H1 (cell line): Measurements from ENCODE around the gene CD164L2. TPM values are rescaled to one million over a fixed set of nuclear protein-coding genes. Genes with fewer than 3 reads are reported as not detected.
"Not testable (repeated sequence)": the region's sequence is repeated elsewhere in the genome, so short reads cannot be mapped to it uniquely, and the experiment has no call there.

Source experiments
- CTCF ChIA-PET: fragments of 300-600 bp; sonication (Branson Sonifier 250); formaldehyde crosslinking; loops from one replicate; lab custom pipeline; 2021; ENCODE audit not compliant: partially characterized antibody; lab: Charles Lee
- POLR2A ChIA-PET: fragments of 300-600 bp; sonication (Branson Sonifier 250); formaldehyde crosslinking; loops from one replicate; lab custom pipeline; 2021; ENCODE audit warnings: inconsistent platforms; ENCODE audit not compliant: partially characterized antibody; lab: Charles Lee
- DNase-seq, 2 experiments: peaks; one replicate each; pipeline versions ENCODE4 v3.0.0 to v3.0.0-alpha.2; 2010 to 2022; ENCODE audit warnings: low spot score in 2 of 2, low read depth in 1 of 2, mixed read lengths in 1 of 2
- FAIRE-seq: peaks from 2 replicates; lab custom pipeline; 2011; peaks lifted over from hg19 to GRCh38; lab: Jason Lieb, UNC
- H2AFZ ChIP-seq: 2 replicates; pipeline ENCODE4 v1.8.1; 2012; ENCODE audit warnings: low read length, inconsistent platforms
- H2AK5ac ChIP-seq: 2 replicates; pipeline ENCODE4 v1.6.1; 2013; ENCODE audit warnings: low read depth, low read length
- H2BK120ac ChIP-seq: replicated peaks from 2 replicates; pipeline ENCODE3; 2013; ENCODE audit warnings: low read depth, low read length, inconsistent platforms
- H2BK12ac ChIP-seq: 2 replicates; pipeline ENCODE4 v1.6.1; 2013; ENCODE audit warnings: low read depth, low read length
- H2BK15ac ChIP-seq: 2 replicates; pipeline ENCODE4 v1.6.1; 2013; ENCODE audit warnings: low read length
- H2BK20ac ChIP-seq: 2 replicates; pipeline ENCODE4 v1.6.1; 2013; ENCODE audit warnings: low read length
- H2BK5ac ChIP-seq: 2 replicates; pipeline ENCODE4 v1.6.1; 2013; ENCODE audit warnings: low read depth, low read length
- H3K14ac ChIP-seq: 2 replicates; pipeline ENCODE4 v1.6.1; 2013; ENCODE audit warnings: inconsistent platforms; ENCODE audit not compliant: insufficient read length
- H3K18ac ChIP-seq: 2 replicates; pipeline ENCODE4 v1.6.1; 2013; ENCODE audit warnings: low read length; ENCODE audit errors: extremely low read depth
- H3K23ac ChIP-seq: 2 replicates; pipeline ENCODE4 v1.6.1; 2013; ENCODE audit warnings: inconsistent platforms; ENCODE audit not compliant: insufficient read length
- H3K23me2 ChIP-seq: 2 replicates; pipeline ENCODE4 v1.6.1; 2013; ENCODE audit warnings: low read depth, low read length
- H3K27ac ChIP-seq: 2 replicates; pipeline ENCODE4 v1.6.1; 2011; ENCODE audit warnings: low read depth, low read length, inconsistent platforms
- H3K27me3 ChIP-seq, 4 experiments: replicated peaks in 1 of 4; 1 replicate in 1 of 4; 2 replicates in 3 of 4; pipeline versions ENCODE4 v1.6.1 to v1.8.1; 2011 to 2013; ENCODE audit warnings: low read length in 3 of 4, mild to moderate bottlenecking in 3 of 4, inconsistent platforms in 2 of 4, mixed read lengths in 2 of 4, moderate library complexity in 1 of 4; ENCODE audit not compliant: control insufficient read depth in 3 of 4, insufficient read depth in 3 of 4; ENCODE audit errors: extremely low read depth in 1 of 4
- H3K36me3 ChIP-seq, 4 experiments: 2 replicates each; pipeline versions ENCODE4 v1.6.1 to v1.8.1; 2011 to 2013; ENCODE audit warnings: mild to moderate bottlenecking in 4 of 4, low read length in 3 of 4, moderate library complexity in 2 of 4, control low read depth in 1 of 4, inconsistent platforms in 1 of 4; ENCODE audit not compliant: insufficient read depth in 4 of 4, control insufficient read depth in 2 of 4
- H3K4ac ChIP-seq: replicated peaks from 2 replicates; pipeline ENCODE3; 2013; ENCODE audit warnings: low read length, low read depth, mixed read lengths, inconsistent platforms; ENCODE audit not compliant: insufficient read length
- H3K4me1 ChIP-seq, 4 experiments: replicated peaks in 1 of 4; 1 replicate in 1 of 4; 2 replicates in 3 of 4; pipeline versions ENCODE4 v1.6.1 to v1.8.1; 2011 to 2013; ENCODE audit warnings: low read length in 3 of 4, inconsistent platforms in 2 of 4, mixed read lengths in 1 of 4; ENCODE audit not compliant: insufficient read depth in 4 of 4, control insufficient read depth in 3 of 4
- H3K4me2 ChIP-seq, 2 experiments: 2 replicates each; pipeline versions ENCODE4 v1.6.1 to v1.8.1; 2011 to 2013; ENCODE audit warnings: low read depth in 2 of 2, low read length in 2 of 2, control low read depth in 1 of 2, inconsistent platforms in 1 of 2, mild to moderate bottlenecking in 1 of 2; ENCODE audit not compliant: insufficient read depth in 1 of 2
- H3K4me3 ChIP-seq, 4 experiments: fragments of 200-600, 300-600 bp in 1 of 4; sonication (generic), shearing (Covaris generic), sonication (Bioruptor Twin) in 1 of 4; 2 replicates each; pipeline versions ENCODE4 v1.5.1 to v1.8.1; 2011 to 2016; ENCODE audit warnings: low read length in 4 of 4, low read depth in 3 of 4, control low read depth in 2 of 4, inconsistent platforms in 2 of 4, mild to moderate bottlenecking in 2 of 4, mixed read lengths in 1 of 4, moderate library complexity in 1 of 4; ENCODE audit not compliant: insufficient read depth in 2 of 4; ENCODE audit errors: extremely low read depth in 1 of 4
- H3K56ac ChIP-seq: replicated peaks from 2 replicates; pipeline ENCODE3; 2013; ENCODE audit warnings: low read depth, mild to moderate bottlenecking, mixed read lengths, low read length, inconsistent platforms; ENCODE audit not compliant: insufficient read length
- H3K79me1 ChIP-seq: 2 replicates; pipeline ENCODE4 v1.6.1; 2013; ENCODE audit warnings: low read depth, low read length, control low read depth
- H3K79me2 ChIP-seq, 2 experiments: 2 replicates each; pipeline versions ENCODE4 v1.6.1 to v1.8.1; 2012 to 2013; ENCODE audit warnings: low read length in 2 of 2, mild to moderate bottlenecking in 2 of 2, inconsistent platforms in 1 of 2; ENCODE audit not compliant: insufficient read depth in 2 of 2, control insufficient read depth in 1 of 2
- H3K9ac ChIP-seq, 4 experiments: replicated peaks in 1 of 4; 1 replicate in 1 of 4; 2 replicates in 3 of 4; pipeline versions ENCODE4 v1.6.1 to v1.8.1; 2011 to 2013; ENCODE audit warnings: low read depth in 3 of 4, low read length in 3 of 4, control low read depth in 2 of 4, mild to moderate bottlenecking in 2 of 4, moderate library complexity in 2 of 4, inconsistent platforms in 1 of 4; ENCODE audit errors: extremely low read depth in 1 of 4
- H3K9me3 ChIP-seq, 2 experiments: 2 replicates each; pipeline versions ENCODE4 v1.6.1 to v1.8.1; 2012 to 2013; ENCODE audit warnings: mild to moderate bottlenecking in 2 of 2, moderate library complexity in 2 of 2, control low read depth in 1 of 2, inconsistent platforms in 1 of 2, low read depth in 1 of 2, low read length in 1 of 2, mixed read lengths in 1 of 2; ENCODE audit not compliant: insufficient read depth in 2 of 2
- H4K20me1 ChIP-seq, 2 experiments: replicated peaks in 1 of 2; 2 replicates each; pipeline versions ENCODE3 to v1.8.1; 2011 to 2013; ENCODE audit warnings: inconsistent platforms in 2 of 2, low read length in 2 of 2, mild to moderate bottlenecking in 1 of 2; ENCODE audit not compliant: insufficient read depth in 2 of 2, control insufficient read depth in 1 of 2
- H4K5ac ChIP-seq: 2 replicates; pipeline ENCODE4 v1.6.1; 2013; ENCODE audit warnings: low read length, low read depth, mixed read lengths, inconsistent platforms; ENCODE audit not compliant: insufficient read length
- H4K8ac ChIP-seq: 2 replicates; pipeline ENCODE4 v1.8.0; 2013; ENCODE audit warnings: mild to moderate bottlenecking, moderate library complexity, low read length, inconsistent platforms; ENCODE audit not compliant: insufficient read depth; ENCODE audit errors: extremely low read depth
- H4K91ac ChIP-seq: replicated peaks from 2 replicates; pipeline ENCODE3; 2013; ENCODE audit warnings: low read length, mixed read lengths, inconsistent platforms; ENCODE audit not compliant: insufficient read length
- CTCF ChIP-seq, 3 experiments: IDR thresholded peaks; 1 replicate in 2 of 3; 2 replicates in 1 of 3; pipeline versions ENCODE4 v1.5.1 to v1.6.1; 2011; ENCODE audit warnings: low read length in 3 of 3, mild to moderate bottlenecking in 3 of 3, inconsistent platforms in 2 of 3, low read depth in 1 of 3, moderate library complexity in 1 of 3; ENCODE audit not compliant: insufficient read depth in 1 of 3; ENCODE audit errors: control extremely low read depth in 1 of 3
- HDAC2 ChIP-seq, 2 experiments: fragments of 300-600 bp in 1 of 2; sonication (generic) in 1 of 2; IDR thresholded peaks; 2 replicates each; pipeline ENCODE4 v1.6.1; 2011 to 2012; ENCODE audit warnings: low read depth in 2 of 2, low read length in 2 of 2, mild to moderate bottlenecking in 2 of 2, moderate library complexity in 2 of 2, borderline replicate concordance in 1 of 2, inconsistent platforms in 1 of 2
- JUND ChIP-seq: IDR thresholded peaks from 2 replicates; pipeline ENCODE4 v1.6.1; 2011; ENCODE audit warnings: mild to moderate bottlenecking, improper control_type of control experiment, low read length
- POLR2A ChIP-seq, 2 experiments: IDR thresholded peaks; 1 replicate in 1 of 2; 2 replicates in 1 of 2; pipeline ENCODE4 v1.6.1; 2011; ENCODE audit warnings: low read depth in 2 of 2, low read length in 2 of 2, mild to moderate bottlenecking in 2 of 2; ENCODE audit errors: control extremely low read depth in 1 of 2
- RAD21 ChIP-seq, 2 experiments: IDR thresholded peaks in 1 of 2; conservative IDR thresholded peaks in 1 of 2; 2 replicates each; pipeline ENCODE4 v1.6.1; 2011; ENCODE audit warnings: low read depth in 2 of 2, low read length in 2 of 2, improper control_type of control experiment in 1 of 2, inconsistent platforms in 1 of 2, mild to moderate bottlenecking in 1 of 2, moderate library complexity in 1 of 2
- YY1 ChIP-seq: IDR thresholded peaks from 2 replicates; pipeline ENCODE4 v1.6.1; 2011; ENCODE audit warnings: low read depth, mild to moderate bottlenecking, low read length
- WGBS, 2 experiments: shearing (Covaris generic) in 1 of 2; methylation state at CpG; one replicate each; pipeline versions ENCODE4 v1.1.6 to v1.1.7; 2013 to 2015; ENCODE audit warnings: low lambda C conversion rate in 2 of 2, mixed read lengths in 2 of 2, inconsistent platforms in 1 of 2, low coverage in 1 of 2, missing lambda C conversion rate in 1 of 2; ENCODE audit not compliant: insufficient replicate concordance in 2 of 2, insufficient coverage in 1 of 2, insufficient read length in 1 of 2; ENCODE audit errors: extremely low coverage in 1 of 2, missing lambda C conversion rate in 1 of 2; 5-methylcytosine and 5-hydroxymethylcytosine counted together
- polyA plus RNA-seq, 7 experiments: library from polyadenylated mRNA; depleted of rRNA in 3 of 7; stranded (reverse) in 5 of 7; unstranded in 2 of 7; fragments of >200 nt in 5 of 7; fragments of 200-250 nt in 2 of 7; gene quantifications; 1 replicate in 5 of 7; 2 replicates in 1 of 7; 4 replicates in 1 of 7; pipeline versions ENCODE4 v1.2.1 to v1.2.3, GENCODE V29; 2011 to 2013; ENCODE audit warnings: missing spikeins in 2 of 7, mixed read lengths in 2 of 7
- total RNA-seq: library from RNA; stranded (reverse); fragmentation: NEBNext Ultra II Directional; extraction: Animal tissue kit (Norgen Biotek cat#: 25700); gene quantifications from 2 replicates; pipeline ENCODE4 v1.2.1, GENCODE V29; 2021

Gene CD164L2
- total and polyA plus RNA-seq, 2 of the 8 experiments (the other 6 are each of a cell fraction or from before 2014, with no cell fraction given): 3.3 TPM

GRCh38 chr1:27405598-27406361, 22.6 kb upstream of the CD164L2 start:
- not testable (repeated sequence) for H3K4me3 ChIP-seq, H4K5ac ChIP-seq, H4K20me1 ChIP-seq, H4K91ac ChIP-seq, H3K14ac ChIP-seq, H2BK12ac ChIP-seq, H2BK20ac ChIP-seq, H3K56ac ChIP-seq, H3K79me2 ChIP-seq, H2AFZ ChIP-seq, H3K23ac ChIP-seq, H2BK15ac ChIP-seq, H3K27me3 ChIP-seq, H4K8ac ChIP-seq, H3K9me3 ChIP-seq, H3K4ac ChIP-seq, H3K79me1 ChIP-seq, H3K23me2 ChIP-seq, H2BK120ac ChIP-seq
- FAIRE-seq (peak; percentile 97), DNase-seq (peak in 1 of 2 experiments; percentile 63)
- Histone ChIP-seq H3K4me1 (peaks cover 9 to 30% (median 17%) of the 10 kb centered on the region in 4 experiments), H2AK5ac (0 out of 2 replicates have a peak overlapping the region, but pooled peaks have one; percentile 10), H3K36me3 (peaks cover 0 to 25% (median 11%) of the 10 kb centered on the region in 4 experiments; a peak in 6 of 8 replicates), H3K27ac (peak overlapping the region; percentile 71), H3K4me2 (peak overlapping the region; percentile 24 to 49; a peak in 3 of 4 replicates), H3K9ac (peak overlapping the region in 3 of 4 experiments; percentile 29 to 43 (median 39); a peak in 4 of 7 replicates), H3K18ac (peak overlapping the region; percentile 60), H2BK5ac (peak overlapping the region; percentile 74)
- CTCF ChIA-PET: interaction anchor here (0.6 to 37.8 kb wide), 40 partner anchors 7 to 1176 kb away, joined by 3 to 863 read pairs (median 4); partner anchors contain the start of gene MAP3K6
- WGBS, 2 experiments: 66% methylated on average over 15 of the region's 18 CpGs; no CpG with 5 or more reads in 1 of the 2 experiments
- POLR2A ChIA-PET: interaction anchor here (0.6 to 1.5 kb wide), 8 partner anchors 8 to 266 kb away, joined by 3 to 5 read pairs (median 4); partner anchors contain the start of gene WASF2
- TF ChIP-seq CTCF (IDR thresholded peaks at IDR 0.05; ENCODE audit: control extremely low read depth in 1 of 3, insufficient read depth in 1 of 3, low read depth in 1 of 3, low read length in 3 of 3): peak in 2 of 3 experiments; percentile 25 to 34; a peak in 3 of 4 replicates
- TF ChIP-seq JUND: peak; percentile 15; the same call in 1 of the 2 replicates
- 0 out of 3 replicates have a peak, but pooled peaks of 1 of the 2 experiments have one; percentile 41 for TF ChIP-seq POLR2A (IDR thresholded peaks at IDR 0.05; ENCODE audit: control extremely low read depth in 1 of 2, low read depth in 2 of 2, low read length in 2 of 2)
- TF ChIP-seq YY1: 0 out of 2 replicates have a peak, but pooled peaks have one; percentile 36
- peak; percentile 25 to 27; a peak in 2 of 4 replicates for TF ChIP-seq RAD21 (IDR thresholded peaks at IDR 0.05 in 1 of 2, conservative IDR thresholded peaks at IDR 0.05 in 1 of 2; ENCODE audit: low read depth in 2 of 2, low read length in 2 of 2)
- TF ChIP-seq HDAC2 (IDR thresholded peaks at IDR 0.05; ENCODE audit: borderline replicate concordance in 1 of 2, low read depth in 2 of 2, low read length in 2 of 2): 0 out of 4 replicates have a peak, but pooled peaks of 1 of the 2 experiments have one; percentile 7
